ENCODE measurements around the gene TSC22D1.

DNA sequence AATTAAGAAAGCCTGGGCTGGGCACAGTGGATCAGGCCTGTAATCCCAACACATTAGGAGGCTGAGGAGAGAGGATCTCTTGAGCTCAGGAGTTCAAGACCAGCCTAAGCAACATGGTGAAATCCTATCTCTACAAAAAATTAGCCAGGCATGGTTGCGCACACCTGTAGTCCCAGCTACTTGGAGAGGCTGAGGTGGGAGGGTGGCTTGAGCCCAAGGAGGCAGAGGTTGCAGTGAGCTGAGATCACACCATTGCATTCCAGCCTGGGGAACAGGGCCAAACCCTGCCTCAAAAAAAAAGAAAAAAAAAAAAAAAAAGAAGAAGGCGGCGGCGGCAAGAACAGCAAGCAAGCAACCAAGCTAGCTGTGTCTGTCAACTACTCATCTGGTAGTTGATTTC, 26.7 kb downstream of the TSC22D1 start:
- TF ChIP-seq, protein P1, sequence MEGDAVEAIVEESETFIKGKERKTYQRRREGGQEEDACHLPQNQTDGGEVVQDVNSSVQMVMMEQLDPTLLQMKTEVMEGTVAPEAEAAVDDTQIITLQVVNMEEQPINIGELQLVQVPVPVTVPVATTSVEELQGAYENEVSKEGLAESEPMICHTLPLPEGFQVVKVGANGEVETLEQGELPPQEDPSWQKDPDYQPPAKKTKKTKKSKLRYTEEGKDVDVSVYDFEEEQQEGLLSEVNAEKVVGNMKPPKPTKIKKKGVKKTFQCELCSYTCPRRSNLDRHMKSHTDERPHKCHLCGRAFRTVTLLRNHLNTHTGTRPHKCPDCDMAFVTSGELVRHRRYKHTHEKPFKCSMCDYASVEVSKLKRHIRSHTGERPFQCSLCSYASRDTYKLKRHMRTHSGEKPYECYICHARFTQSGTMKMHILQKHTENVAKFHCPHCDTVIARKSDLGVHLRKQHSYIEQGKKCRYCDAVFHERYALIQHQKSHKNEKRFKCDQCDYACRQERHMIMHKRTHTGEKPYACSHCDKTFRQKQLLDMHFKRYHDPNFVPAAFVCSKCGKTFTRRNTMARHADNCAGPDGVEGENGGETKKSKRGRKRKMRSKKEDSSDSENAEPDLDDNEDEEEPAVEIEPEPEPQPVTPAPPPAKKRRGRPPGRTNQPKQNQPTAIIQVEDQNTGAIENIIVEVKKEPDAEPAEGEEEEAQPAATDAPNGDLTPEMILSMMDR (conservative IDR thresholded peaks at IDR 0.05; ENCODE audit: low read length): no peak
- TF ChIP-seq EZH2phosphoT487 (IDR thresholded peaks at IDR 0.05; ENCODE audit: borderline replicate concordance): no peak
